ENCODE measurements around the gene LDB3. TPM values are rescaled to one million over a fixed set of nuclear protein-coding genes. Genes with fewer than 3 reads are reported as not detected.

The LDB3 gene
- total RNA-seq, 3 donors from 2014 or later (not counting 1 experiment from before 2014, with no cell fraction given) = 0.11 to 0.12 TPM; not detected in 1

DNA sequence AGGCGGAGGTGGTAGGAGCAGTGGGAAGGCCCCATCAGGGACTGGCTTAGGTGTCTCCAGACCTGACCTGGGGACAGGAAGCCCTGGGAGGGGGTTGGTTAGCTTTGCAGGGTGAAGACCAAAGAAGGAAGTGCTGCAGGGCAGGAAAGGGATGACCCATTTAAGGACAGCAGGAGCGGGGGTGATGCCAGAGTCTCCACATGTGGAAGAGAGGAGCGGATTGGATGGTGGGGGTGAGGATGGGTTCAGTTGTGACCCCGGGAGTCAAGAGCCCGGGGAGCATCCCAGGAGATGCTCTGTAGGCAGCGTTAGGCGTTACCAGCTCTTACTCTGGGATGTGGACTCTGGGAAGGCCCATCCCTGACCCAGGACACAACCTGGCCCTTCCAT, 3.1 kb upstream of the LDB3 start:
- Histone ChIP-seq H3K4me1 (ENCODE audit: control insufficient read depth, insufficient read depth, low read length) (no peaks in the 10 kb centered on the region), H3K27ac (ENCODE audit: low read length) (no peak overlapping the region), H3K4me3 (ENCODE audit: low read length) (no peak overlapping the region), H3K27me3 (ENCODE audit: control insufficient read depth, insufficient read depth, low read length) (no peaks in the 10 kb centered on the region), H3K36me3 (ENCODE audit: control insufficient read depth, insufficient read depth, low read length) (no peaks in the 10 kb centered on the region), H3K9me3 (ENCODE audit: control insufficient read depth, insufficient read depth, low read length) (no peaks in the 10 kb centered on the region)
- WGBS (ENCODE audit: insufficient coverage) = 79% methylated on average over 7 of the region's 7 CpGs
- Mint-ChIP-seq H3K27me3 (ENCODE audit: low read depth in 2 of 2) (no peaks in the 10 kb centered on the region), H3K27ac (no peak overlapping the region), H3K9me3 (no peaks in the 10 kb centered on the region), H3K36me3 (no peaks in the 10 kb centered on the region), H3K4me3 (no peak overlapping the region), H3K4me1 (no peaks in the 10 kb centered on the region)
- DNase-seq (no peak), ATAC-seq (no peak)
- TF ChIP-seq, protein P1, sequence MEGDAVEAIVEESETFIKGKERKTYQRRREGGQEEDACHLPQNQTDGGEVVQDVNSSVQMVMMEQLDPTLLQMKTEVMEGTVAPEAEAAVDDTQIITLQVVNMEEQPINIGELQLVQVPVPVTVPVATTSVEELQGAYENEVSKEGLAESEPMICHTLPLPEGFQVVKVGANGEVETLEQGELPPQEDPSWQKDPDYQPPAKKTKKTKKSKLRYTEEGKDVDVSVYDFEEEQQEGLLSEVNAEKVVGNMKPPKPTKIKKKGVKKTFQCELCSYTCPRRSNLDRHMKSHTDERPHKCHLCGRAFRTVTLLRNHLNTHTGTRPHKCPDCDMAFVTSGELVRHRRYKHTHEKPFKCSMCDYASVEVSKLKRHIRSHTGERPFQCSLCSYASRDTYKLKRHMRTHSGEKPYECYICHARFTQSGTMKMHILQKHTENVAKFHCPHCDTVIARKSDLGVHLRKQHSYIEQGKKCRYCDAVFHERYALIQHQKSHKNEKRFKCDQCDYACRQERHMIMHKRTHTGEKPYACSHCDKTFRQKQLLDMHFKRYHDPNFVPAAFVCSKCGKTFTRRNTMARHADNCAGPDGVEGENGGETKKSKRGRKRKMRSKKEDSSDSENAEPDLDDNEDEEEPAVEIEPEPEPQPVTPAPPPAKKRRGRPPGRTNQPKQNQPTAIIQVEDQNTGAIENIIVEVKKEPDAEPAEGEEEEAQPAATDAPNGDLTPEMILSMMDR (IDR thresholded peaks at IDR 0.05) = no peak
- intact Hi-C loops (cut with micrococcal nuclease) = no loop called here

DNA sequence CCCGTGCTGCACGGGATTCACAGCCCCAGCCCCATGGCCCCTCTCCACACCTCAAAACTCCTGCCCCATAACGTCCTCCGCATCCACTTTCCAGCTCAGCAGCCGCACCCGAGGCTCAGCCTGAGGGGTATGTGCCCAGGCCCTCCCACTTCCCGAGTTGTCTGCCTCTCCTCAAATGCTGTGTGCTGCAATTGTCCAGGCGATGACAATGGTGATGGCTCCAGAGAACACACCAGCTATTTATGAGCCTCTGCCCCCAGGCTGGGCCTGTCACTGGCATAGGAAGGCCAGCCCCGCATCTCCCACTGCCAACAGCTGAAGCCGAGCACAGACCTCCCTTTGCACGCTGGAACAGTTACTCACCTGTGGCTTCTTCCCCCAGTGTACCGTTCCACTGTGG, 2.4 kb upstream of the LDB3 start:
- Mint-ChIP-seq H3K4me1 (no peaks in the 10 kb centered on the region), H3K36me3 (no peaks in the 10 kb centered on the region), H3K9me3 (no peaks in the 10 kb centered on the region), H3K27me3 (ENCODE audit: low read depth in 2 of 2) (no peaks in the 10 kb centered on the region), H3K4me3 (no peak overlapping the region), H3K27ac (no peak overlapping the region)
- Histone ChIP-seq H3K27me3 (ENCODE audit: control insufficient read depth, insufficient read depth, low read length) (no peaks in the 10 kb centered on the region), H3K4me3 (ENCODE audit: low read length) (no peak overlapping the region), H3K9me3 (ENCODE audit: control insufficient read depth, insufficient read depth, low read length) (no peaks in the 10 kb centered on the region), H3K36me3 (ENCODE audit: control insufficient read depth, insufficient read depth, low read length) (no peaks in the 10 kb centered on the region), H3K4me1 (ENCODE audit: control insufficient read depth, insufficient read depth, low read length) (no peaks in the 10 kb centered on the region), H3K27ac (ENCODE audit: low read length) (no peak overlapping the region)
- no peak for ATAC-seq
- intact Hi-C loops (cut with micrococcal nuclease) = no loop called here
- DNase-seq = no peak
- 87% methylated on average over 12 of the region's 12 CpGs for WGBS (ENCODE audit: insufficient coverage)
- TF ChIP-seq, protein P1 (IDR thresholded peaks at IDR 0.05) = no peak

DNA sequence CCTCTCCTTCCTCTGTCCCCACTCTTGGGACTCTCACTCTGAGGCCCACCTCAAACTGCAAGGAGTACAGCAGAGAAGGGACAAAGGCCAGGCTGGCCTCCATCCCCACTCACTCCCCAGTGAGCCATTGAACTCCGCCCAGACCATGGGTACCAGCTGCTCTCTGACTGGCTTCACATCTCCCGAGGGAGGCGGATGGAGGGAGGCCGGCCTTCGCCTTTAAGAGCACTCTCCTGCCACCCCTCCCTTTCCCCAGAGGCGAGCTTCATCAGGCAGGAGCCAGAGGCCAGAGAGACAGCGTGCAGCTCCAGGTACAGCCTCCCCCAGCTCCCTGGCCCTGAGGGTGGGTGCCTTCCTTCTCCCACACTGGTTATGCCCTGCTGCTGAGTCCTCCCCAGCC, 1.8 kb upstream of the LDB3 start:
- no peak for ATAC-seq
- intact Hi-C loops (cut with micrococcal nuclease) = no loop called here
- H3K36me3 ChIP-seq (ENCODE audit: control insufficient read depth, insufficient read depth, low read length) = no peaks in the 10 kb centered on the region
- Mint-ChIP-seq H3K4me3 (no peak overlapping the region), H3K9me3 (no peaks in the 10 kb centered on the region), H3K4me1 (no peaks in the 10 kb centered on the region), H3K27me3 (ENCODE audit: low read depth in 2 of 2) (no peaks in the 10 kb centered on the region), H3K36me3 (no peaks in the 10 kb centered on the region), H3K27ac (no peak overlapping the region)
- no peaks in the 10 kb centered on the region for H3K4me1 ChIP-seq (ENCODE audit: control insufficient read depth, insufficient read depth, low read length)
- no peaks in the 10 kb centered on the region for H3K9me3 ChIP-seq (ENCODE audit: control insufficient read depth, insufficient read depth, low read length)
- no peak for DNase-seq
- TF ChIP-seq, protein P1 (IDR thresholded peaks at IDR 0.05) = no peak
- WGBS (ENCODE audit: insufficient coverage) = 84% methylated on average over 7 of the region's 7 CpGs
- no peaks in the 10 kb centered on the region for H3K27me3 ChIP-seq (ENCODE audit: control insufficient read depth, insufficient read depth, low read length)
- no peak overlapping the region for H3K27ac ChIP-seq (ENCODE audit: low read length)
- no peak overlapping the region for H3K4me3 ChIP-seq (ENCODE audit: low read length)

DNA sequence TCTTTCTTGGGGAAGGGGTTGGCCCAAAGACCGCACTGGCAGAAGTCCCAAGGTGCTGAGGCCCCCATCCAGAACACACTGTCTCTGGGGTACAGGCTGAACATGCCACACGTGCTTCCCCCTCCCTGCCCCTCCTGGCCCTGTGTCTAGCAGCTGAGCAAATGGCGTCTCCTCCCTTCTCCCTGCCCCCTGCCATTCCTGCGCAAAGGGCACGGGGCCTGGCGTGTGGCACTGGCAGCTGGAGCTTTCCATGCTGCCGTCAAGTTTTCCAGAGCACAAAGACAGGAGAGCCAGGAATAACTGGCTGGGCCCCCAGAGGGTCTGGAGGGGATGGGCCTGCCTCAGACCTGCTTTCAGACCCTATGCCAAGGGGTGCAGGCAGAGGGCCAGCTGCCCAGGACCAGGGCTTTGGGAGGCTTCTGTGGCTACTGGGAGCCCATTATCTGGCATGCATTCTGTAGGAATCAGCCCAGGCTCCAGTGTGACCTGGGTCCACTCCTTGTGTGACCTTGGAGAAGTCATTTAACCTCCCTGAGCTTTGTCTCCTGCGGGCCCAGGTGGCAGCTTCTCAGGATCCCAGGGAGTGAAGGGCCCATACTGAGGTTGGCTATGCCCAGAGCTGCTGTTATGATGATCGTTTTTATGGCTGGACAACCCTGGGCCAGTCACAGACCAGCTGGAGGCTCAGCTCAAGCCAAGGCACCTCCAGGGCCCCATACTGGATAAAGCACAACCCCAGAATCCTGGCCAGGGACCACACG, 710 bp upstream of the LDB3 start:
- intact Hi-C loops (cut with micrococcal nuclease) = no loop called here
- 86% methylated on average over 10 of the region's 10 CpGs for WGBS (ENCODE audit: insufficient coverage)

More for the DNA sequence above, 710 bp upstream of the LDB3 start:
- H3K27me3 Mint-ChIP-seq (ENCODE audit: low read depth in 2 of 2) = no peaks in the 10 kb centered on the region
- no peaks in the 10 kb centered on the region for H3K9me3 ChIP-seq (ENCODE audit: control insufficient read depth, insufficient read depth, low read length)
- H3K4me3 ChIP-seq (ENCODE audit: low read length) = no peak overlapping the region
- H3K4me1 ChIP-seq (ENCODE audit: control insufficient read depth, insufficient read depth, low read length) = no peaks in the 10 kb centered on the region
- no peak overlapping the region for H3K27ac ChIP-seq (ENCODE audit: low read length)
- H3K27me3 ChIP-seq (ENCODE audit: control insufficient read depth, insufficient read depth, low read length) = no peaks in the 10 kb centered on the region
- H3K36me3 Mint-ChIP-seq = no peaks in the 10 kb centered on the region
- no peaks in the 10 kb centered on the region for H3K4me1 Mint-ChIP-seq
- H3K9me3 Mint-ChIP-seq = no peaks in the 10 kb centered on the region
- no peak for DNase-seq
- no peak overlapping the region for H3K4me3 Mint-ChIP-seq
- ATAC-seq = no peak
- TF ChIP-seq, protein P1 (IDR thresholded peaks at IDR 0.05) = no peak
- H3K36me3 ChIP-seq (ENCODE audit: control insufficient read depth, insufficient read depth, low read length) = no peaks in the 10 kb centered on the region
- no peak overlapping the region for H3K27ac Mint-ChIP-seq

Measured in natural killer cell (primary cell).